B cell (primary cell): ENCODE data around the gene AGTRAP. TPM values are rescaled to one million over a fixed set of nuclear protein-coding genes. Genes with fewer than 3 reads are reported as not detected.

Experiments
- ATAC-seq: fragments of 200-7000 bp; cut with Tn5 transposase; one replicate; pipeline ENCODE4 v1.10.0; 2021; ENCODE audit warnings: low read depth, mild to moderate bottlenecking, moderate number of reproducible peaks, moderate library complexity
- CTCF ChIA-PET: fragments of 350-600 bp; sonication (Branson Sonifier 250); formaldehyde crosslinking; loops from one replicate; lab custom pipeline; 2021; ENCODE audit warnings: antibody characterized with exemption, inconsistent platforms; lab: Charles Lee
- POLR2A ChIA-PET: fragments of 350-600 bp; sonication (Branson Sonifier 250); formaldehyde crosslinking; loops from one replicate; lab custom pipeline; 2021; ENCODE audit warnings: antibody characterized with exemption; lab: Charles Lee
- DNase-seq: peaks from one replicate; pipeline ENCODE4 v3.0.0; 2013
- H2AFZ ChIP-seq: 2 replicates; pipeline ENCODE4 v1.6.1; 2012; ENCODE audit warnings: mild to moderate bottlenecking, low read depth, low read length; ENCODE audit not compliant: insufficient read depth, poor library complexity, severe bottlenecking
- H3K27ac ChIP-seq, 2 donors: 1 replicate in 1 of 2; 2 replicates in 1 of 2; pipeline ENCODE4 v1.5.1; 2012 to 2013; ENCODE audit warnings: low read length in 2 of 2, mild to moderate bottlenecking in 2 of 2, moderate library complexity in 1 of 2
- H3K27me3 ChIP-seq, 4 experiments: fragments of 200-600 bp in 1 of 4; sonication (generic) in 1 of 4; replicated peaks in 1 of 4; 1 replicate in 2 of 4; 2 replicates in 2 of 4; pipeline versions ENCODE4 v1.6.1 to v1.7.0; 2013 to 2016; ENCODE audit warnings: low read length in 3 of 4, mild to moderate bottlenecking in 2 of 4, mixed read lengths in 1 of 4, moderate library complexity in 1 of 4; ENCODE audit not compliant: insufficient read depth in 4 of 4, control insufficient read depth in 3 of 4; ENCODE audit errors: control extremely low read depth in 1 of 4
- H3K36me3 ChIP-seq, 2 experiments: replicated peaks in 1 of 2; 1 replicate in 1 of 2; 2 replicates in 1 of 2; pipeline versions ENCODE4 v1.6.1 to v1.7.1; 2013; ENCODE audit warnings: low read length in 1 of 2; ENCODE audit not compliant: insufficient read depth in 2 of 2, control insufficient read depth in 1 of 2; ENCODE audit errors: control extremely low read depth in 1 of 2, extremely low read depth in 1 of 2
- H3K4me1 ChIP-seq, 2 donors: fragments of 200-600 bp in 1 of 2; sonication (generic) in 1 of 2; 1 replicate in 1 of 2; 2 replicates in 1 of 2; pipeline versions ENCODE4 v1.5.1 to v1.6.1; 2013 to 2017; ENCODE audit warnings: low read length in 2 of 2; ENCODE audit not compliant: control insufficient read depth in 2 of 2, insufficient read depth in 2 of 2
- H3K4me2 ChIP-seq: replicated peaks from 2 replicates; pipeline ENCODE3; 2012; ENCODE audit warnings: mild to moderate bottlenecking, low read depth, low read length; ENCODE audit not compliant: poor library complexity, severe bottlenecking
- H3K4me3 ChIP-seq, 5 experiments: fragments of 200-600 bp in 1 of 5; sonication (generic) in 1 of 5; 1 replicate in 3 of 5; 2 replicates in 2 of 5; pipeline versions ENCODE4 v1.5.1 to v1.7.0; 2011 to 2016; ENCODE audit warnings: low read length in 4 of 5, mild to moderate bottlenecking in 4 of 5, low read depth in 2 of 5, control low read depth in 1 of 5, moderate library complexity in 1 of 5; ENCODE audit not compliant: insufficient read depth in 1 of 5; ENCODE audit errors: control extremely low read depth in 1 of 5, extremely low read depth in 1 of 5
- H3K79me2 ChIP-seq: fragments of 200-600 bp; sonication (generic); one replicate; pipeline ENCODE4 v1.6.0; 2016; ENCODE audit warnings: low read length; ENCODE audit not compliant: control insufficient read depth, insufficient read depth
- H3K9ac ChIP-seq: fragments of 200-600 bp; sonication (generic); 2 replicates; pipeline ENCODE4 v1.6.1; 2017; ENCODE audit warnings: mild to moderate bottlenecking, low read length, moderate library complexity
- H3K9me3 ChIP-seq, 3 donors: one replicate each; pipeline versions ENCODE4 v1.6.1 to v1.7.1; 2013; ENCODE audit warnings: low read length in 2 of 3; ENCODE audit not compliant: control insufficient read depth in 2 of 3, insufficient read depth in 1 of 3; ENCODE audit errors: control extremely low read depth in 1 of 3
- H4K20me1 ChIP-seq: 2 replicates; pipeline ENCODE4 v1.6.0; 2012; ENCODE audit warnings: mild to moderate bottlenecking, low read length; ENCODE audit not compliant: insufficient read depth, control insufficient read depth, poor library complexity, severe bottlenecking
- H3K27ac Mint-ChIP-seq: one replicate; pipeline ENCODE4 v1.8.0; 2021; ENCODE audit warnings: mixed read lengths
- H3K27me3 Mint-ChIP-seq: one replicate; pipeline ENCODE4 v1.8.0; 2021; ENCODE audit warnings: mixed read lengths
- H3K4me1 Mint-ChIP-seq: one replicate; pipeline ENCODE4 v1.8.0; 2021; ENCODE audit warnings: mixed read lengths
- H3K4me3 Mint-ChIP-seq: one replicate; pipeline ENCODE4 v1.8.0; 2021; ENCODE audit warnings: mixed read lengths
- H3K9me3 Mint-ChIP-seq: one replicate; pipeline ENCODE4 v1.8.0; 2022; ENCODE audit warnings: mixed read lengths; ENCODE audit not compliant: insufficient read depth
- CTCF ChIP-seq: fragments of 200-600 bp; IDR thresholded peaks from one replicate; pipeline ENCODE4 v1.8.0; 2022; ENCODE audit warnings: antibody characterized with exemption, mild to moderate bottlenecking
- EZH2 ChIP-seq: IDR thresholded peaks from 2 replicates; pipeline ENCODE4 v1.6.1; 2012; ENCODE audit warnings: borderline replicate concordance, low read depth, mild to moderate bottlenecking, moderate library complexity, low read length; ENCODE audit not compliant: insufficient read depth, poor library complexity, severe bottlenecking
- WGBS: methylation state at CpG from one replicate; pipeline ENCODE4 v1.1.5; 2013; ENCODE audit warnings: missing lambda C conversion rate; ENCODE audit not compliant: insufficient coverage; 5-methylcytosine and 5-hydroxymethylcytosine counted together
- intact Hi-C: fragments of 100-400 bp; cut with micrococcal nuclease; formaldehyde crosslinking; loops from one replicate; pipeline ENCODE4 v1.10.0; 2022
- polyA plus RNA-seq: library from polyadenylated mRNA; depleted of rRNA; stranded (reverse); fragments of >200 nt; gene quantifications from 2 replicates; pipeline ENCODE4 v1.2.3, GENCODE V29; 2012
- total RNA-seq, 2 donors: library from RNA; stranded (reverse); fragments of 120-200 nt in 1 of 2; gene quantifications; 1 replicate in 1 of 2; 2 replicates in 1 of 2; pipeline versions ENCODE4 v1.2.3 to v1.2.4, GENCODE V29; 2013 to 2022

Gene AGTRAP
- total and polyA plus RNA-seq, 2 donors (not counting 1 experiment from before 2014, with no cell fraction given) = 18.3 to 44.9 TPM

- H4K20me1 ChIP-seq = no peaks in the 10 kb centered on the region
- no peak overlapping the region for H3K4me3 ChIP-seq
- H3K27me3 ChIP-seq = peaks cover 0 to 22% (median 2%) of the 10 kb centered on the region in 4 experiments
- 57% methylated on average over 25 of the region's 34 CpGs for WGBS
- H3K4me3 Mint-ChIP-seq = no peak overlapping the region
- no peak overlapping the region for H3K4me2 ChIP-seq
- POLR2A ChIA-PET = no interaction called here
- CTCF ChIA-PET = interaction anchor here (0.6 to 1.0 kb wide), 2 partner anchors 14 to 77 kb away, joined by 3 read pairs; no protein-coding TSS in a partner anchor
- no peak overlapping the region for H3K27ac ChIP-seq
- H3K27ac Mint-ChIP-seq = no peak overlapping the region
- no peaks in the 10 kb centered on the region for H3K4me1 ChIP-seq
- no peak for TF ChIP-seq EZH2
- no peaks in the 10 kb centered on the region for H3K4me1 Mint-ChIP-seq
- H3K9ac ChIP-seq = no peak overlapping the region
- H3K9me3 Mint-ChIP-seq = no peaks in the 10 kb centered on the region
- intact Hi-C loops = no loop called here
- no peaks in the 10 kb centered on the region for H3K36me3 ChIP-seq
- no peak for DNase-seq
- peaks cover 16% of the 10 kb centered on the region for H3K27me3 Mint-ChIP-seq
- ATAC-seq = no peak
- H3K79me2 ChIP-seq = no peaks in the 10 kb centered on the region
- no peaks in the 10 kb centered on the region for H3K9me3 ChIP-seq
- H2AFZ ChIP-seq = no peak overlapping the region
Measured at GRCh38 chr1:11700601-11701467, 35.1 kb upstream of the AGTRAP start.

- Histone ChIP-seq H3K4me3 (no peak overlapping the region), H3K4me1 (no peaks in the 10 kb centered on the region), H3K4me2 (no peak overlapping the region), H3K79me2 (no peaks in the 10 kb centered on the region), H2AFZ (no peak overlapping the region), H3K27me3 (peaks cover 0 to 20% (median 2%) of the 10 kb centered on the region in 4 experiments), H3K9me3 (no peaks in the 10 kb centered on the region), H3K36me3 (no peaks in the 10 kb centered on the region), H4K20me1 (no peaks in the 10 kb centered on the region), H3K27ac (no peak overlapping the region), H3K9ac (no peak overlapping the region)
- 78% methylated on average over 14 of the region's 15 CpGs for WGBS
- Mint-ChIP-seq H3K4me3 (no peak overlapping the region), H3K27me3 (peaks cover 16% of the 10 kb centered on the region), H3K4me1 (no peaks in the 10 kb centered on the region), H3K9me3 (no peaks in the 10 kb centered on the region), H3K27ac (no peak overlapping the region)
- ATAC-seq = no peak
- CTCF ChIA-PET = interaction anchor here (0.6 kb wide), 1 partner anchor 76 kb away, joined by 3 read pairs; no protein-coding TSS in a partner anchor
- intact Hi-C loops = no loop called here
- TF ChIP-seq EZH2 = no peak
- no peak for TF ChIP-seq CTCF
- DNase-seq = no peak
- POLR2A ChIA-PET = no interaction called here
Measured at GRCh38 chr1:11701551-11701961, 34.4 kb upstream of the AGTRAP start.
